ENCODE data around the gene SLC44A3.

The SLC44A3 gene

DNA sequence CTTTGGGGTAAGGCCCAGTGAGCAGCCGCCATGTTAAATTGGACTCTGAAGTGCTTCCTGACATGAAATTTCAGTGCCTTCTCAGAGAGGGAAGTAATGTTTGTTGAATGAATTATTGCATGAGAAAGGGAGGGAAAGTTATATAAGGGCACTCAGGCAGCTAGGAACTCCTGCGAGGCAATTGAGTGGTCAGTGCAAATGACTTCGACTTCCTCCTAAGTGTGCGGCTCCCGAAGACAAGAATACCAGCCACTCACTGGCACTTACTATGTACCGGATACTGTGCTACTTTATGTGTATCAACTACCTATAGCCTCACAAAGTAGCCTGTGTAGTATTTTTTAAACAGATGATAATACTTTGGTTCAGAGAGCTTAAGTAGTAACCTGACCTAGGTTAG lies 54.3 kb downstream of the SLC44A3 start:
- no peak for DNase-seq (ENCODE audit: low read depth)
- no peak overlapping the region for H3K4me3 ChIP-seq (ENCODE audit: low read depth, low read length)
- TF ChIP-seq, protein P1, sequence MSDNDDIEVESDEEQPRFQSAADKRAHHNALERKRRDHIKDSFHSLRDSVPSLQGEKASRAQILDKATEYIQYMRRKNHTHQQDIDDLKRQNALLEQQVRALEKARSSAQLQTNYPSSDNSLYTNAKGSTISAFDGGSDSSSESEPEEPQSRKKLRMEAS (IDR thresholded peaks at IDR 0.05; ENCODE audit: low read depth, low read length), result no peak
- no peak for TF ChIP-seq MYC (IDR thresholded peaks at IDR 0.05; ENCODE audit: low read depth, low read length)
- TF ChIP-seq POLR2A (IDR thresholded peaks at IDR 0.05; ENCODE audit: extremely low read depth, insufficient read length), result no peak
- TF ChIP-seq, protein P2, sequence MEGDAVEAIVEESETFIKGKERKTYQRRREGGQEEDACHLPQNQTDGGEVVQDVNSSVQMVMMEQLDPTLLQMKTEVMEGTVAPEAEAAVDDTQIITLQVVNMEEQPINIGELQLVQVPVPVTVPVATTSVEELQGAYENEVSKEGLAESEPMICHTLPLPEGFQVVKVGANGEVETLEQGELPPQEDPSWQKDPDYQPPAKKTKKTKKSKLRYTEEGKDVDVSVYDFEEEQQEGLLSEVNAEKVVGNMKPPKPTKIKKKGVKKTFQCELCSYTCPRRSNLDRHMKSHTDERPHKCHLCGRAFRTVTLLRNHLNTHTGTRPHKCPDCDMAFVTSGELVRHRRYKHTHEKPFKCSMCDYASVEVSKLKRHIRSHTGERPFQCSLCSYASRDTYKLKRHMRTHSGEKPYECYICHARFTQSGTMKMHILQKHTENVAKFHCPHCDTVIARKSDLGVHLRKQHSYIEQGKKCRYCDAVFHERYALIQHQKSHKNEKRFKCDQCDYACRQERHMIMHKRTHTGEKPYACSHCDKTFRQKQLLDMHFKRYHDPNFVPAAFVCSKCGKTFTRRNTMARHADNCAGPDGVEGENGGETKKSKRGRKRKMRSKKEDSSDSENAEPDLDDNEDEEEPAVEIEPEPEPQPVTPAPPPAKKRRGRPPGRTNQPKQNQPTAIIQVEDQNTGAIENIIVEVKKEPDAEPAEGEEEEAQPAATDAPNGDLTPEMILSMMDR (IDR thresholded peaks at IDR 0.05; ENCODE audit: low read depth, low read length), result no peak

DNA sequence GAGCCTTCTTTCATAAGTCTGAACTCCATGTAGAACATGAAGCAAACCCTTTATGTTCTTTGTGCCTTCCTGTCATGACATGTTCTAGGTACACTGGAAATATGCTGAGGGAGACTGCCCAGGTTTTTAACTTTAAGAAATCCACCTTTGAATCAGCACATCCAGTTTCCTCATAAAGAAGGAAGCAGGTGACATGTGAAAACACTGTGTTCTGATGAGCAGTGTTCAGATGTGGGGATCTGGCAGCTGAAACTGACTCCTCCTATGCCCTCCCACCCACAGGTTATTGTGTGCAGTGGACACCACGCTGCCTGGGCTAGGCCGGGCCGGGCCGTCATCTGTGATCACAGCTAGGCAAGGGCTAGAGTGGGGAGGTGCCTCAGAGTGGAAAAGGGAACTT lies 55.6 kb downstream of the SLC44A3 start:
- no peak overlapping the region for H3K4me3 ChIP-seq (ENCODE audit: low read depth, low read length)
- no peak for DNase-seq (ENCODE audit: low read depth)
- TF ChIP-seq, protein P1 (IDR thresholded peaks at IDR 0.05; ENCODE audit: low read depth, low read length), result no peak
- TF ChIP-seq, protein P2 (IDR thresholded peaks at IDR 0.05; ENCODE audit: low read depth, low read length), result no peak
- TF ChIP-seq MYC (IDR thresholded peaks at IDR 0.05; ENCODE audit: low read depth, low read length), result no peak
- TF ChIP-seq POLR2A (IDR thresholded peaks at IDR 0.05; ENCODE audit: extremely low read depth, insufficient read length), result no peak

DNA sequence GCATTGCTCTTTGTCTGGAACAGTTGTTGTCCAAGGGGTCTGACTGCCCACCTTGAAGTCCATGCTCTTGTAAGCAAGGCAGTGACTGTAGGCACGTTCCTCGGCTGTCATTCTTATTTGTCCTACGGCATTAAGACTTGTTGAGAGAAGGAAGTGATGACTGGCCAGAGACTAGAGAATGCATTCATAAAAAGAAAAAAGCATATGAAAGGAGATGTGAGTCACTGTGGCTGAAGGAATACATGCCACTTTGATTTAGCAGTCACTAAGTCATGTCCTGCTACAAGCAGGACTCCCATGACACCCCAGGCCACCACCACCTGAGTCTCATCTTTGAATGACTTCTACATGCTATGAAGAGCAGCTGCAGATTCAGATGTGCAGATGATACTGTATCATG lies 56.2 kb downstream of the SLC44A3 start:
- no peak for TF ChIP-seq POLR2A (IDR thresholded peaks at IDR 0.05; ENCODE audit: extremely low read depth, insufficient read length)
- TF ChIP-seq, protein P2 (IDR thresholded peaks at IDR 0.05; ENCODE audit: low read depth, low read length), result no peak

DNA sequence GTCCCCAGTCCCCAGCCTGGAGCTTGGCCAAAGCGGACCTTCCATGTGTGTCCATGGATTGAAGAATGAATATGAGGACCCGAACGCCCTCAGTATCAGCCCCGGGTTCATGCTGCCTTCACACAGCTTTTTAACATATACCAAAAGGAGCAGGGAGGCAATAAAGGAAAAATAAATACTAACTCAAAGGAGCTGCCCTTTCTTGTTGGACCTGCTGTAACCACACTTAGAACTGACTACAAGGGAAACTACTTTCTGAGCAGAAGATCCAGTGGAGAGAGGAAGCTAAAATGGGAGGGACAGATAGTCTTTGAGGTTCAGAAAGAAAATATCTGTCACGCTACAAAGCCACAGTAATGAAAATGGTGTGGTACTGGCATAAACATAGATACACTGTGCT lies 58.2 kb downstream of the SLC44A3 start:
- no peak for DNase-seq (ENCODE audit: low read depth)
- no peak overlapping the region for H3K4me3 ChIP-seq (ENCODE audit: low read depth, low read length)
- TF ChIP-seq, protein P2 (IDR thresholded peaks at IDR 0.05; ENCODE audit: low read depth, low read length), result no peak
- TF ChIP-seq POLR2A (IDR thresholded peaks at IDR 0.05; ENCODE audit: extremely low read depth, insufficient read length), result no peak

More for the DNA sequence above, 56.2 kb downstream of the SLC44A3 start:
- H3K4me3 ChIP-seq (ENCODE audit: low read depth, low read length), result no peak overlapping the region
- DNase-seq (ENCODE audit: low read depth), result no peak

DNA sequence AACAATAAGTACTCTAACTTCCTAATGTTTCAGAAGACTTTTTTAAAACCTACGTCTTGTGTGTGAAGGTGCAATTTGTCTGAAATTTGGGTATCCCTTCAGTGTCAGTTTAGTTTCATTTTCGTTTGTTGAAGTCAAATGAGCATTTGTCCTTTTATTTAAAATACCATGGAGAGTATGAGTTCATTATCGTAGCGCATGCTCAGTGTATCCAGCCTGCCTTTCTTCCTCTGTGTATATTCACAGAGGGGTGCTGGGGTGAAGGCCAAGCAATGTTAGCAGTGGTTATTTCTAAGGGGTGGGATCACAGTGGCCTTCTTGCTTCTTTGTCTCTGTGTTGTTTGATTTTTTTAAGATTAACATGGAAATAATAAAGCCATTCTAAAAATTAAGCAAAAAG lies 63.5 kb downstream of the SLC44A3 start:
- no peak overlapping the region for H3K4me3 ChIP-seq (ENCODE audit: low read depth, low read length)
- TF ChIP-seq, protein P1 (IDR thresholded peaks at IDR 0.05; ENCODE audit: low read depth, low read length), result no peak
- TF ChIP-seq, protein P2 (IDR thresholded peaks at IDR 0.05; ENCODE audit: low read depth, low read length), result no peak
- no peak for TF ChIP-seq MYC (IDR thresholded peaks at IDR 0.05; ENCODE audit: low read depth, low read length)
- TF ChIP-seq POLR2A (IDR thresholded peaks at IDR 0.05; ENCODE audit: extremely low read depth, insufficient read length), result no peak
- no peak for DNase-seq (ENCODE audit: low read depth)

DNA sequence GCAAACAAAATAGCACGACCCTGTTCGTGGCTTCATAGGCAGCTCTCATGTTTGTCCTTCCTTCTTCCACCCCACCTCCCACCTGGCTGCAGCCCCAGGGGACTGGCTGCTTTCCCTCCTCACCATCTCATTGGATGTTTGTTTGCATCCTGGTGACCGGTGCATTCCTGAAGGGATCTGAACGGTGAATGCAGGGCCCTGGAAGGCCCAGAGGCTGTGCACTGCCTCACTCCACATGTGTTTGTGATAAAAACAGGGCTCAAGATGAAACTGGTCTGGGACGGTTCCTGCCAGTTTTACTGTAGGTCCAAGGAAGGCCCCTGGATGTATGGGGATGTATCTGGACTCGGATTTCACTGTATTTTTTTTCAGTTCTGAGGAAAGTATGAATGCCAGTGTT lies 63.9 kb downstream of the SLC44A3 start:
- H3K4me3 ChIP-seq (ENCODE audit: low read depth, low read length), result no peak overlapping the region
- no peak for DNase-seq (ENCODE audit: low read depth)
- TF ChIP-seq MYC (IDR thresholded peaks at IDR 0.05; ENCODE audit: low read depth, low read length) (no peak), POLR2A (IDR thresholded peaks at IDR 0.05; ENCODE audit: extremely low read depth, insufficient read length) (no peak)
- TF ChIP-seq, protein P1 (IDR thresholded peaks at IDR 0.05; ENCODE audit: low read depth, low read length), result no peak
- TF ChIP-seq, protein P2 (IDR thresholded peaks at IDR 0.05; ENCODE audit: low read depth, low read length), result no peak
